ENCODE measurements around the gene CGGBP1.

The CGGBP1 gene, protein sequence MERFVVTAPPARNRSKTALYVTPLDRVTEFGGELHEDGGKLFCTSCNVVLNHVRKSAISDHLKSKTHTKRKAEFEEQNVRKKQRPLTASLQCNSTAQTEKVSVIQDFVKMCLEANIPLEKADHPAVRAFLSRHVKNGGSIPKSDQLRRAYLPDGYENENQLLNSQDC

GRCh38 chr3:88058581-88059379 lies at the start of gene CGGBP1, which contains the start of gene ZNF654:
CGGBP1 (minus strand) TSS chr3:88059005; CDS start chr3:88055976, 3,029 bp downstream.
ZNF654 (plus strand) TSS chr3:88059255; CDS start chr3:88059320, 65 bp downstream.
- peak; percentile 99 for DNase-seq (ENCODE audit: low read depth, low spot score)

DNA sequence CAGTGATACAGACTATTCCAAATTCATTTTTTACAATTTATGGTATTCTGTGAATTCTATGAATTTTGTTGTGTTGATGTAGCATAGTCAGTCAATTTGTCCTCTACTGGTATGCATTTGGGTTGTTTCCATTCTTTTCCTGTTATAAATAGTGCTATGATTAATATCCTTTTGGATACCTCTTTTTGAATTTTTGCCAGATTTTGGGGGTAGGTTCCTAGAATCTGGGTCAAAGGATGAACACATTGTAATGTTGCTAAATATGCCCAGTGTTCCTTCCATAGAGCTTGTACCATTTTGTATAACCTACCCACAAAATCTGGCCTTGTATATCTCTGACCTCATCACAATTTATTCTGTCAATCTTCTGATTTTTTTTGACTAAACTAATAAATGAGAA lies 46.5 kb upstream of the CGGBP1 start:
- no peak for DNase-seq (ENCODE audit: low read depth, low spot score)

- DNase-seq (ENCODE audit: low read depth, low spot score), result no peak
Observed at GRCh38 chr3:88101142-88101541, 42.3 kb upstream of the CGGBP1 start.

DNA sequence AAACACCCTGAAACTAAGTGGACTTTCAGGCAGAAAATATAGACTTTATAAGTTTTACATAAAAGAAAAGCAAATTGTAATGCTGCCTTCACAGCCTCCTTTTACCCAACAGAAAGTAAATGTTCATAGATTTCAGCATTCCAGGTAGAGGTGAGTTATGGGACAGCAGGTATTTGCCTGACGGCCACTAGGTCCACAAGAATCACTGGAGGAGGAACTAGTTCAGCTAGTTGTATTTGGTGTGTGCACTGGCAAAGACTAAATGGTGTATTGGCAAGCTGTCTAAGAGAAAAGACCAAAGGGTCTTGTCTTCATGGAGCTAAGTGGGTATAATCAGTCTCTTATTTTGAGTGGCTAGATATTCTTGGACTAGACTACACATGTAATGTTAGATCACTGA lies 34.5 kb upstream of the CGGBP1 start:
- DNase-seq (ENCODE audit: low read depth, low spot score), result no peak

GRCh38 chr3:88092270-88092669 lies 33.5 kb upstream of the CGGBP1 start:
- no peak for DNase-seq (ENCODE audit: low read depth, low spot score)

- no peak for DNase-seq (ENCODE audit: low read depth, low spot score)
Observed at GRCh38 chr3:88090681-88091080, 31.9 kb upstream of the CGGBP1 start.

GRCh38 chr3:88084097-88084501 lies 25.3 kb upstream of the CGGBP1 start:
- DNase-seq (ENCODE audit: low read depth, low spot score), result no peak

DNA sequence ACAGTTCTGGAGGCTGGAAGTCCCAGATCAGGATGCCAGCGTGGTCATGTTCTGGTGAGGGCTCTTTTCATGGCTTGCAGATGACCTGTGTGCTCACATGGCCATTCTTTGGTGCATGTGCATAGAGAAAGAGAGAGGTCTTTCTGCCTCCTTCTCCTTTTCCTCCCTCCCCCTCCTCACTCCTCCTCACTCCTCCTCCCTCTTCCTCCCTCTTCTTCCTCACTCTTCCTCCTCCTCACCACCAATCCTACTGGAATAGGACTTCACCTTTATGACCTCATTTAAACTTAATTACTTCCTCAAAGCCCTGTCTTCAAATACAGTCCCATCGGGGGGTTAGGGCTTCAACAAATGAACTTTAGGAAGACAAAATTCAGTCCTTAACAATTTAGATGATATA lies 24.0 kb upstream of the CGGBP1 start:
- no peak for DNase-seq (ENCODE audit: low read depth, low spot score)

- DNase-seq (ENCODE audit: low read depth, low spot score), result no peak
Observed at GRCh38 chr3:88078932-88079331, 20.1 kb upstream of the CGGBP1 start.

DNA sequence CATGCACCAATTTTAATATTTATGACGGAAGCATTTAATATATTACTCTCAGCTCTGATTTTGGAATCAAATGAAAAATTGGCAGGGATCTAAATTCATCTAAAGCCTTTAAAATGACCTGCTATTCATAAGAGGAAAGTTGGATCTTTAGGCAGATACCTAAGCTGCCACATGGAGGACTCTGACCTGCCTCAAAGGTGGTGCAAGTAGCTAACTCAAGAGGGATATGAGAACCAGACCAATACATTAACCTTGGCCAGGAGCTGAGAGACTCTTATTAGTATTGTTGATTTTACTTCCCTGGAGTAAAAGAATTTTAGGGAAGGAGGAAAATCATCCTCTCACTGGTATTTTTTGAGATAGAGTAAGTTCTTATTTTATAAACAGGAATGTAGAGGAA lies 17.9 kb upstream of the CGGBP1 start:
- DNase-seq (ENCODE audit: low read depth, low spot score), result no peak

DNA sequence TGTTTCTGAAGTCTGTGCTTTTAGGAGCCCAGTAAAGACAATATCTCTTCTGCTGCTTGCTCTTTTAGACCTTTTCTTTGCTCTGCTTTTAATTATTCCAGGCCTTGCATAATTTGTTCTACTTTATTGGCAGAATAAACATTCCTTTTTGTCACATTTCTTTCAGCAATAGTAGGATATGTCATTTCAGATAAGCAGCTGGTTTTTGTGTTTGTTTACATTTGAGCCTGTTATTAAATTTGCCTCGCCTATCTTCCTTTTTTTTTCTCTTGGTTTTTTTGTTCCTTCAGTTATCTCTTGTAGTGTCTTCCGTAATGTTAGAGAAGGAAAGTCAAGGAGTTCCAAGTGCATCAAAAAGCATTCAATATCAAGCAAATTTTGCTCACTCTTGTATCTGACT lies 16.7 kb upstream of the CGGBP1 start:
- no peak for DNase-seq (ENCODE audit: low read depth, low spot score)

DNA sequence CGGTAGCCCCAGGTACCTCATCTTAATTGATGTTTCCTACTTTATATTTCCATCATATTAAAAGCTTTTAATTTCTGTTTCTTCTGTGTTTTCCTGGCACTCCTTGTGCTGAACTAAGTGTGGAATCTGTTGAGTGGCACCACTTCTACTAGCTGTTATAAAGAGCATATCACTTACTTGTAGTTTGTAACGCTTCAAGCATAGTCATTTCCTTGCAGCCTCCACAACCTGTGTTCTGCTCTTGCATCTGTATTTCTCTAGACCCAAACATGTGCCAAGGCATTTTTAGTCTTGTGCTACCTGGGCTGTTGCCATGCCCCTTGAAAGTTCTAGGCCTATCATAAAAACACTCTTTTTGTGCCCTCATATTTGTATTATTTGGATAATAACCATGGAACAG lies 16.3 kb upstream of the CGGBP1 start:
- DNase-seq (ENCODE audit: low read depth, low spot score), result no peak

DNA sequence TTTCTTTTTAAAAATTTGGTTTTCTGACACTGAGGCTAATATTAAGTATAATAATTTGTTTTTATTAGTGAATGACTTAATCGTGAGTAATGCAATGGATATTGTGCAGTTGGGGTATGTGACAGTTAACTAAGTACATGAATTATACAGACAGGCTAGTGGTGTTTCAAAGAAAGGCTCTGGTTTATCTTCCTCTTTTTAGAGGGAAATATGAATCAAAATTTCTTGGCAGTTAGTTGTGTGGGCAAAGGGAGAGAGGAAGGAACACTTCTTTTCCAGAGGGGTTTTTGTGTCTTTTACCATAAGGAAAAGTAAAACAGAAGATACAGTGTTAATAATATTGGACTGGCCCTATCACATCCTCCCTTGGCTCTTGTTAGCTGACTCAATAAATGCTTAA lies 2.9 kb upstream of the CGGBP1 start:
- DNase-seq (ENCODE audit: low read depth, low spot score), result no peak

DNA sequence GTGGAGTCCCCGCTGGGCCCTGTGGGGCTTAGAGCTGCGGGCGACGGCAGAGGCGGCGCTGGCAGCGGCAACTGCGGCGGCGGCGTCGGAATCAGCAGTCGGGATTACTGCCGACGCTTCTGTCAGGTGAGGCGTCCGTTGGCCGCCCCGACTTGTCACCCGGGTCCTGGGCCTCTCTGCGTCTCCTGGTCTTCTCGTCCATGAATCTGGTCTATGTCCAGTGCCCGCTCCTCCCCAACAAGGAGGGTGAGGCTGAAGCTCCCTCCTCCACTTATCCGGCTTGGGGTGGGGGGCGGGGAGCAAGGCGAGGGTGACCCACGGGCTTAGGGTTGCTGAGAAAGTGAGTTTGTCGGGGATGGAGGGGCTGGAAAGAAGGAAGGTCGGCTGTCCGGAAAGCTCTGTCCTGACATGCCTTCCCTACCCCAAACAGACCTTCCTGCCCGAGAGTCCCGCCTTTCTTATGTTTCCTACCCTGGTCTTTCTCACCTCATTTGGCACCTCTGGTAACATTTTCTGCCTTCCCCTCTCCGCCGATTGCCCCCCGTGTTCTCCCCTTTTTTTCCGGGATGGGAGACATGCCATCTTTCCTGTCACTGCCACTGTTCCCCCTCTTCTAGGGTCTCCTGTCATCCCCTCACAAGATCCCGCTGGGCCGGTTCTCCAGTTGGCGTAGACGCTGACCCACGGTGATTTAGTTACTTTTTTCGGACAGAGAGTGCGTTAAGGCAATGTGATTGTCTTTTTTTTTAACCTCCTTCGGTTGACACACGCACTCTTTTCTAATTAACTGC lies 770 bp upstream of the CGGBP1 start:
- peak; percentile 33 for DNase-seq (ENCODE audit: low read depth, low spot score)

- no peak for DNase-seq (ENCODE audit: low read depth, low spot score)
Observed at GRCh38 chr3:88058306-88058580, 562 bp downstream of the CGGBP1 start.

GRCh38 chr3:88057630-88058305 lies 1.0 kb downstream of the CGGBP1 start:
- peak; percentile 47 for DNase-seq (ENCODE audit: low read depth, low spot score)

DNA sequence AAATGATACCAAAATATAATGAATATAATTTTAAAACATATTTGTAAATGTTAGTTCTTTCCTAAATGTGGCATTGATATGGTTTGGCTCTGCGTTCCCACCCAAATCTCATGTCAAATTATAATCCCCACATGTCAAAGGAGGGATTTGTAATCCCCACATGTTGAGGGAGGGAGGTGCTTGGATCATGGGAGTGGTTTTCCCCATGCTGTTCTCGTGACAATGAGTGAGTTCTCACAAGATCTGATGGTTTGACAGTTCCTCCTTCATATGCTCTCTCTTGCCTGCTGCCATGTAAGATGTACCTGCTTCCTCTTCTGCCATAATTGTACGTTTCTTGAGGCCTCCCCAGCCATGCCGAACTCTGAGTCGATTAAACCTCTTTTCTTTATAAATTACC lies 12.0 kb downstream of the CGGBP1 start:
- no peak for DNase-seq (ENCODE audit: low read depth, low spot score)

DNA sequence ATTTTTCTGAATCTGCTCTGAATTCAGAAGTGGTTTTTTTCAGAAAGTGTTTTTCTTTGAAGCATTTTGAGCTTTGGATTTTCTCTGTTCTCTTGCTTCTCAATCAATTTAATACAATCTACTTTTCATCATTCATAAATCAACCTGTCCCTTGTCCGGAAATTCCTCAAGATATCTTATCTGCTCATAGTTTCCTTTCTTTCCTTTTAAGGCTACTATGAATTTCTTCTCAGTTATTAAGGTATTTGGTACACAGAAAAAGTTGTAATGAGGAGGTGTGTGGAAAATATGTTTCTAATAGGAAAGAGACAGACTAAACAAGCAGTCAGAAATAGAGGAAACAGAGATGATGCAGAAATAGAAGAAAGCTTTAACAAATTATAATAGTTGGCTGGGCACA lies 14.4 kb downstream of the CGGBP1 start:
- DNase-seq (ENCODE audit: low read depth, low spot score), result no peak

GRCh38 chr3:88041005-88041404 lies 17.8 kb downstream of the CGGBP1 start:
- DNase-seq (ENCODE audit: low read depth, low spot score), result no peak

DNA sequence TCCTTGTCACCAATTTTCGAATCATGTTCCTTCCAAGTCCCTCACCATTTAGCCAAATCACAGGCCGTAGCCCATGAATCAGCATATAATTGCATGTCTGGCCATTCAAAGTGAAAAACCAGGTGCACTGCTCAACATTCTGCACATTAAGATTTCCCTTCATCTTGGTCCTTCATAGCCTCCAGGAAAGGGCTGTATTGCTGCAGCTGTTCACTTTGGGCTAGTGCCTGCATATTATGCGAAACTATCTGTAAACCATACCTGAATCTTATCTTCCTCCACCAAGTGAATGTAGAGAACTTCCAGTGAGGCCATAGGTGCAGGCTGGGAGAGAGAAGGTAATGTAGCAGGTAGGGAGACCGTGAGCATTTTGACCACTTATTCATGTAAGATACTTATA lies 18.3 kb downstream of the CGGBP1 start:
- DNase-seq (ENCODE audit: low read depth, low spot score), result no peak

DNA sequence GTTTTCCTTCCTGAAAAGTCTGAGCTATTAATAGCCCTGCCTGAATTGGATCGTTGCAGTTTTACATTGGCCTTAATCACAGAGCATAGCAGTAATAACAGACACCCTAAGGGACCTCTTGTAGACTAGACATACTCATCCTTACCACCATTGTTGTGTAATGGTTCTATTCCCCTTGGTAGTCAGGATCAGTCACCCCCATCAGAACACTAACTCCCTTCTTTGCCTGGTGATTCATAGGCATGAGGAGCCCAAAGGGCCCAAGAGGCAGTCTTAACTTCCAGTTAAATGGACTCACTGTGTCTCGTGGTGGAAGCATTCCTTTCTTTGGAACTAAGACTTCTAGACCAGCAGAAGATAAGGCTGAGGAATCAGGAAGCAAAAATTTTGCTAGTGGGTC lies 20.2 kb downstream of the CGGBP1 start:
- DNase-seq (ENCODE audit: low read depth, low spot score), result no peak

GRCh38 chr3:88036221-88036620 lies 22.6 kb downstream of the CGGBP1 start:
- DNase-seq (ENCODE audit: low read depth, low spot score), result no peak

All from astrocyte of the hippocampus (primary cell).